WTC11 (cell line): ENCODE data around the gene METRN. TPM values are rescaled to one million over a fixed set of nuclear protein-coding genes. Genes with fewer than 3 reads are reported as not detected.

Experiments
- ATAC-seq: fragments of 200-7000 bp; cut with Tn5 transposase; 2 replicates; pipeline ENCODE4 v1.10.0; 2021; ENCODE audit warnings: mild to moderate bottlenecking, moderate library complexity
- CTCF ChIA-PET: fragments of 300-600 bp; sonication (Branson Sonifier 250); formaldehyde crosslinking; loops from one replicate; lab custom pipeline; 2021; ENCODE audit warnings: antibody characterized with exemption; lab: Charles Lee
- POLR2A ChIA-PET: fragments of 350-600 bp; sonication (Branson Sonifier 250); formaldehyde crosslinking; loops from one replicate; lab custom pipeline; 2021; ENCODE audit warnings: antibody characterized with exemption; lab: Charles Lee
- DNase-seq: peaks from one replicate; pipeline ENCODE4 v3.0.0; 2021; ENCODE audit warnings: low spot score
- H3K27ac Mint-ChIP-seq: 2 replicates; pipeline ENCODE4 v1.8.0; 2021; ENCODE audit warnings: mixed read lengths
- H3K27me3 Mint-ChIP-seq: 2 replicates; pipeline ENCODE4 v1.8.0; 2021; ENCODE audit warnings: low read depth, mild to moderate bottlenecking, moderate library complexity, mixed read lengths
- H3K36me3 Mint-ChIP-seq: 2 replicates; pipeline ENCODE4 v1.8.0; 2021; ENCODE audit warnings: mixed read lengths
- H3K4me1 Mint-ChIP-seq: 2 replicates; pipeline ENCODE4 v1.8.0; 2022; ENCODE audit warnings: mixed read lengths
- H3K4me3 Mint-ChIP-seq: 2 replicates; pipeline ENCODE4 v1.8.0; 2021; ENCODE audit warnings: mild to moderate bottlenecking, moderate library complexity, mixed read lengths
- H3K9me3 Mint-ChIP-seq: 2 replicates; pipeline ENCODE4 v1.8.0; 2021; ENCODE audit warnings: mixed read lengths
- ARID4B ChIP-seq: sonication (generic); formaldehyde crosslinking; IDR thresholded peaks from 2 replicates; pipeline ENCODE4 v1.8.0; 2023; ENCODE audit warnings: missing genetic modification reagents, mild to moderate bottlenecking, borderline replicate concordance
- CDX4 ChIP-seq: fragments of 250-450 bp; sonication (Bioruptor Pico); IDR thresholded peaks from 2 replicates; pipeline ENCODE4 v1.9.0; 2021; ENCODE audit warnings: moderate library complexity, mild to moderate bottlenecking, inconsistent platforms, borderline replicate concordance
- FOXP1 ChIP-seq: sonication (generic); formaldehyde crosslinking; IDR thresholded peaks from 2 replicates; pipeline ENCODE4 v1.8.0; 2022; ENCODE audit warnings: missing genetic modification reagents, mild to moderate bottlenecking, moderate library complexity, borderline replicate concordance
- FOXP4 ChIP-seq: sonication (generic); formaldehyde crosslinking; IDR thresholded peaks from 2 replicates; pipeline ENCODE4 v1.8.0; 2022; ENCODE audit warnings: mild to moderate bottlenecking, missing genetic modification reagents
- HMGA2 ChIP-seq: fragments of 250-450 bp; sonication (Bioruptor Pico); IDR thresholded peaks from 2 replicates; pipeline ENCODE4 v1.4.0; 2021; ENCODE audit warnings: mild to moderate bottlenecking, moderate library complexity
- HMGXB4 ChIP-seq: sonication (generic); formaldehyde crosslinking; IDR thresholded peaks from 2 replicates; pipeline ENCODE4 v1.8.1; 2023; ENCODE audit warnings: mild to moderate bottlenecking, moderate library complexity, missing genetic modification reagents
- IRF2 ChIP-seq: sonication (generic); formaldehyde crosslinking; IDR thresholded peaks from 2 replicates; pipeline ENCODE4 v1.8.0; 2022; ENCODE audit warnings: low read depth, missing genetic modification reagents, borderline replicate concordance
- NR1H2 ChIP-seq: sonication (generic); formaldehyde crosslinking; IDR thresholded peaks from 2 replicates; pipeline ENCODE4 v1.9.0; 2021; ENCODE audit warnings: mild to moderate bottlenecking, moderate library complexity, missing genetic modification reagents
- PREB ChIP-seq: sonication (generic); formaldehyde crosslinking; IDR thresholded peaks from 2 replicates; pipeline ENCODE4 v1.8.1; 2022; ENCODE audit warnings: mild to moderate bottlenecking, missing genetic modification reagents, moderate library complexity, borderline replicate concordance
- RORB ChIP-seq: fragments of 250-450 bp; sonication (Bioruptor Pico); IDR thresholded peaks from 2 replicates; pipeline ENCODE4 v1.9.0; 2021; ENCODE audit warnings: mild to moderate bottlenecking
- SMAD3 ChIP-seq: sonication (generic); formaldehyde crosslinking; IDR thresholded peaks from 2 replicates; pipeline ENCODE4 v1.8.0; 2022; ENCODE audit warnings: missing genetic modification reagents, mild to moderate bottlenecking, borderline replicate concordance
- SP1 ChIP-seq: sonication (generic); formaldehyde crosslinking; conservative IDR thresholded peaks from 2 replicates; pipeline ENCODE4 v1.8.1; 2022; ENCODE audit warnings: missing genetic modification reagents
- TP53 ChIP-seq: sonication (generic); formaldehyde crosslinking; IDR thresholded peaks from 2 replicates; pipeline ENCODE4 v1.8.1; 2023; ENCODE audit warnings: mild to moderate bottlenecking, missing genetic modification reagents
- USF1 ChIP-seq: sonication (generic); formaldehyde crosslinking; IDR thresholded peaks from 2 replicates; pipeline ENCODE4 v1.8.0; 2022; ENCODE audit warnings: mild to moderate bottlenecking, missing genetic modification reagents
- ZMAT4 ChIP-seq: fragments of 250-450 bp; sonication (Bioruptor Pico); IDR thresholded peaks from 2 replicates; pipeline ENCODE4 v1.9.0; 2021; ENCODE audit warnings: mild to moderate bottlenecking
- ZNF232 ChIP-seq: sonication (generic); formaldehyde crosslinking; IDR thresholded peaks from 2 replicates; pipeline ENCODE4 v1.8.0; 2022; ENCODE audit warnings: mild to moderate bottlenecking, missing genetic modification reagents
- ZNF317 ChIP-seq: sonication (generic); formaldehyde crosslinking; IDR thresholded peaks from 2 replicates; pipeline ENCODE4 v1.8.1; 2023; ENCODE audit warnings: low read depth, mild to moderate bottlenecking, moderate library complexity, missing genetic modification reagents, borderline replicate concordance
- ZNF512 ChIP-seq: sonication (generic); formaldehyde crosslinking; IDR thresholded peaks from 2 replicates; pipeline ENCODE4 v1.8.1; 2022; ENCODE audit warnings: missing genetic modification reagents, borderline replicate concordance
- ZNF532 ChIP-seq: fragments of 250-450 bp; sonication (Bioruptor Pico); IDR thresholded peaks from 2 replicates; pipeline ENCODE4 v1.9.0; 2021; ENCODE audit warnings: mild to moderate bottlenecking, borderline replicate concordance
- total RNA-seq: library from RNA; stranded (reverse); gene quantifications from 3 replicates; pipeline ENCODE4 v1.2.3, GENCODE V29; 2021

The METRN gene
- total RNA-seq, 1 experiment from 2014 or later = 30.9 TPM

- Mint-ChIP-seq H3K27ac (no peak overlapping the region), H3K4me3 (peak overlapping the region; percentile 65), H3K9me3 (no peaks in the 10 kb centered on the region), H3K4me1 (peaks cover under 1% of the 10 kb centered on the region), H3K36me3 (peaks cover 11% of the 10 kb centered on the region), H3K27me3 (no peaks in the 10 kb centered on the region)
- ChIA-PET CTCF (interaction anchor here (3.0 kb wide), 1 partner anchor 21 kb away, joined by 16 read pairs; the partner anchor contains the start of gene WDR90), POLR2A (no interaction called here)
- TF ChIP-seq PREB (CRISPR knock-in tag) = no peak
- TF ChIP-seq HMGA2 (CRISPR knock-in tag) = no peak
- no peak for TF ChIP-seq USF1 (CRISPR knock-in tag)
- no peak for TF ChIP-seq IRF2
- TF ChIP-seq ZNF232 (CRISPR knock-in tag) = no peak
- TF ChIP-seq FOXP4 (CRISPR knock-in tag) = no peak
- TF ChIP-seq ZNF317 (CRISPR knock-in tag) = no peak
- no peak for TF ChIP-seq ARID4B
- TF ChIP-seq SP1 (CRISPR knock-in tag) = no peak
- TF ChIP-seq HMGXB4 = no peak
- TF ChIP-seq CDX4 (CRISPR knock-in tag) = no peak
- TF ChIP-seq RORB (CRISPR knock-in tag) = no peak
- TF ChIP-seq ZNF512 = no peak
- no peak for TF ChIP-seq NR1H2
- TF ChIP-seq ZNF532 (CRISPR knock-in tag) = no peak
- no peak for TF ChIP-seq TP53
- no peak for TF ChIP-seq SMAD3 (CRISPR knock-in tag)
- no peak for TF ChIP-seq ZMAT4 (CRISPR knock-in tag)
- TF ChIP-seq FOXP1 (CRISPR knock-in tag) = no peak
- ATAC-seq = no peak
- no peak for DNase-seq
Measured at GRCh38 chr16:669666-670065, 45.3 kb upstream of the METRN start.
